Inflammatory macrophage (primary cell): Measurements from ENCODE around the gene RNF123.
A peak's percentile ranks its signal among the peaks of the same experiment; 100 is the strongest.

Source experiments
- DNase-seq, 2 donors: peaks; one replicate each; pipeline ENCODE4 v3.0.0-alpha.2; 2020 to 2022
- total RNA-seq, 18 experiments: gene quantifications; one replicate each; lab custom pipeline; 2026; ENCODE audit warnings: mixed read lengths in 6 of 18, inconsistent platforms in 2 of 18; lab: John Stamatoyannopoulos, UW

The RNF123 gene
- total RNA-seq, result 17.3 to 43.2 (median 28.7) reads per million in 18 experiments

DNA sequence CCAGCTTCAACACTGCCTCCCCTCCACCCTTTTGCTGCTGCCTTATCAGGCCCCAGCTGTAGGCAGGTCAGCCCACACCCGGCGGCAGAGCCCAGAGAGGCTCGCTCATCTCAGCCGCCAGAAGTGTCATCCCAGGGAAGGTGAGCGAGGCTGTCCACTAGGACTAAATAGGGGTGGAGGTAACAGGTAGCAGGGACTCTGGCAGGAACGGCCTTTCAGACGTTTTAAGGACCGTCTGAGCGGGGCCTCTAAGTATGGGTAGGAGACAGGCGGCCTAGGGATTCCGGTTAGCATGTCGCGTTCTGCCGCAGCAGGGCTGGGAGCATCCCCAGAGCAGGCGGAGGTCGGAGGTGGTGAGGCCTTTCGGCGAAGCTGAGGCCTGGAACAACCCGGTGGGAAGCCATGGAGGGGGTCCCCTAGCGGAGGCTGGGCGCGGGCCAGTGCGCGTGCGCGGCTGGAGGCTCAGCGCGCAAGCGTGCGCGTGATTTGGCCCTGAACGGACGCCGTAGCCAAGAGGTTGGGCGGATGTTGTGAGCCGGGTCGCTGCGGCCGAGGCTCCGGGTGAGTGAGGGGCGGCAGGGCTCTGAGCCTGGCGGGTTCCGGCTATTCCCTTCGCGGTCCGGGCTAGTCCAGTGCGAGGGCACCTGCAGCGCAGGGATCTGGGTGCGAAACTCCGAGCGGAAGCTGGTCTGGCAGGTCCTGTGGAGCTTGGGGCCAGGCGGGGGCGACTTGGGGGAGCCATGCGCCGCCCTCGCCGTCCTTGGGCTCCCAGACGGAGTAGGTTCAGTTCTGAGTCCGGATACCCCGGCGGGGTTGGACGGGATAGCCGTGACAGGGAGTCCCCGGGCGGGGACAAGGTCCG is at the start of gene RNF123, which contains the start of gene MST1:
RNF123 (plus strand) TSS at position 512 of the 862 bp plus-strand sequence. CDS start 1,609 bp downstream, outside the sequence.
MST1 (minus strand) TSS at position 429 of the 862 bp plus-strand sequence. CDS start 783 bp downstream, outside the sequence.
- DNase-seq, result peak; percentile 86 to 91

DNA sequence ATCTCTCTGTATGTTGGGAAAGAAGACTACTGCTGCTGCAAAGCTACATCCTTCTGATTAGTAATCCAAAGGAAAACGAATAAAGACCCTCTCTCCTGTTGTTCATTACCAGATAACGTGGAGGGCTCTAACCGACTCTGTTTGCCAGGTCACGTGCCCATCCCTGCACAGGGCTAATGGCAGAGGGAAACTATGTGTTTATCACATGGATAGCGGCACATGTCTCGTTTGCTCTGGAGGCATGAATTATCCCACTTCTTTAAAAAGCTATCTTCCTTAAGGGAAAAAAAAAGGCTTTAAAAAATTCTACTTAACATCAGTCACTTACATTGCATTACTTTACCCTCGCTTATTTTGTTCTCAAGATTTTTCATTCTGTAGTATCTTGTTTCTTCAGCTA is 48.1 kb upstream of the RNF123 start:
- no peak for DNase-seq

DNA sequence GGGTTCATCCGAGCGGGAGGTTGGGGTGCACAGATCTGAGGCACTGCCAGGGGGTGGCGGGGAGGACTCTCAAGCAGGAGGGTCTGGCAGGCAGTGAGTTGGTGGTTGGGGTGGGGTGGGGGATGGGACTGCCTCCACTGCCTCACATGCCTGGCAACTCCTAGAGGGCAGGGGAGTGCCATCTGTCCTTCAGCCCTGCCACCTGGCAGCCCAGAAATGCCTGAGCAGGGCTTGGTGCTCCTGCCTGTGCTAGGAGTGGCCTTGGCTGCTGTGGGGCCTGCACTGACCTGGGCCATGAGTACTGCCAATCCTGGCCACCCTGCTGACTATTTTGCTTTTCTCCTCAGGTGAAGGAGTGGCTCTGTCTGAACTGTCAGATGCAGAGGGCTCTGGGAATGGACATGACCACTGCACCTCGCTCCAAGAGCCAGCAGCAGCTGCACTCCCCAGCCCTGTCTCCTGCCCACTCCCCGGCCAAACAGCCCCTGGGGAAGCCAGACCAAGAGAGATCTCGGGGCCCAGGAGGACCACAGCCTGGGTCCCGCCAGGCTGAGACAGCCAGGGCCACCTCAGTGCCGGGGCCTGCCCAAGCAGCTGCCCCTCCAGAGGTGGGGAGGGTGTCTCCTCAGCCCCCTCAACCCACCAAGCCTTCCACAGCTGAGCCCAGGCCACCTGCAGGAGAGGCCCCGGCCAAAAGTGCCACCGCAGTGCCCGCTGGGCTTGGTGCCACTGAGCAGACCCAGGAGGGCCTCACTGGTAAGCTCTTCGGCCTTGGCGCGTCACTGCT is 47.2 kb upstream of the RNF123 start:
- DNase-seq, result no peak

DNA sequence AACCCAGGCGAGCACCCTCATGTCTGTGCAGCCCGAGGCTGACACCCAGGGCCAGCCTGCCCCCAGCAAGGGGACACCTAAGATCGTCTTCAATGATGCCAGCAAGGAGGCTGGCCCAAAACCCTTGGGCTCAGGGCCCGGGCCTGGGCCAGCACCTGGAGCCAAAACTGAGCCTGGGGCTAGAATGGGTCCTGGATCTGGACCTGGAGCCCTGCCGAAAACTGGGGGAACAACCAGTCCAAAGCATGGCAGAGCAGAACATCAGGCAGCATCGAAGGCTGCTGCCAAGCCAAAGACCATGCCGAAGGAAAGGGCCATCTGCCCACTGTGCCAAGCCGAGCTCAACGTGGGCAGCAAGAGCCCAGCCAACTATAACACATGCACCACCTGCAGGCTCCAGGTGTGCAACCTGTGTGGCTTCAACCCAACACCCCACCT is 46.6 kb upstream of the RNF123 start:
- no peak for DNase-seq

DNA sequence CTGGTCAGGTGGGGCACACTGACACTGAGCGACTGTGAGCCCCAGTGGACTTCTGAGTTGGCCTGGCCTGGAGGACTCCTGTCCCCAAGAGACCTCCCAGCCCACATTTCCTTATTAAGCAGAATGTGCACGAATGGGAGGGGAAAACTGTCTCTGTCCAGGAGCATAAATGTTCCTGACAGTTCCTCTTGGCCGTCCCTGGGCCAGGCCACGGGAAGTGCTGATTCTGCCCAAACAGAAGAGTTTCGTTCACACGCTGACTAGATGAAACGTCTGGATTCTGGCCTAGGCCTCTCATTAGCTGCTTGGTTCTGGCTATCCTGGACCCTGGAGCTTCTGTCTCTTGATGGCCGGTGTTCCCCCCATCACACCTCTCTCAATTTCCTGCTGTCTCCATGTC is 44.7 kb upstream of the RNF123 start:
- DNase-seq, result no peak

DNA sequence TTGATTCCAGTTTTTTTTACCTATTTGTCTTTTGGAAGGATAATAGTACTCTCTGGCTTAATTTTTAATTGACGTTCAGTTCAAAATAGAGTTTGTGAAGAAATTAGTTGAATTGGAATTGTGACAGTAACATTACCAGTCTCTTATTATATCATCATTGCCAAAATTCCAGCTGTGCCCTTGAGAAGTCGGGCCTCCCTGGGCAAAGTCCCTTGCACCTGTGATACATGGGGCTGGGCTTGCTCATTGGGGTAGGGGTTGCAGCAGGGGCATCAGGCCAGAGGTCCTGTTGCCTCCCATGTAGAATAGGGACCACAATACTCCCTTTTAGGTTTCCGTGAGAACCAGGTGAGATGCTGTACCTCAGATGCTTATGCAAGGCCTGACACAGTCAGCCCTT is 43.1 kb upstream of the RNF123 start:
- no peak for DNase-seq

DNA sequence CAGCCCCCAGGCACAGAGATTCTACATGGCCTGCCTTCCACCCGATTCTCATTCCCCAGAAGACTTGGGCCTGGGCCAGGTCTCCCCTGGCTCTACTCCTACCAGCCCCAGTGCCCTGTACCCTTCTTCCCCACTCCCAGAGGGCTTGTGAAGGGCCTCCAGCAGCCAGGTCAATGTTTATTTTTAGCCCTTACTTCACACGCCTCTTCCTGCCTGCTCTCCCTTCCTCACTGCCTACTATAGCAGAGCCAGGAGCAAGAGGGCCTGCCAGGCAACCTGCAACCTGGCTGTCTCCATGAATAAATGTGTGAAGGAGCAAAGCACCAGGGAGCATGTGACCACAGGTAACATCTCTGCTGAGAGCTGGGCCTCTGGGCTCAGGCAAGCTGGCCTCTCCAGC is 41.6 kb upstream of the RNF123 start:
- no peak for DNase-seq

DNA sequence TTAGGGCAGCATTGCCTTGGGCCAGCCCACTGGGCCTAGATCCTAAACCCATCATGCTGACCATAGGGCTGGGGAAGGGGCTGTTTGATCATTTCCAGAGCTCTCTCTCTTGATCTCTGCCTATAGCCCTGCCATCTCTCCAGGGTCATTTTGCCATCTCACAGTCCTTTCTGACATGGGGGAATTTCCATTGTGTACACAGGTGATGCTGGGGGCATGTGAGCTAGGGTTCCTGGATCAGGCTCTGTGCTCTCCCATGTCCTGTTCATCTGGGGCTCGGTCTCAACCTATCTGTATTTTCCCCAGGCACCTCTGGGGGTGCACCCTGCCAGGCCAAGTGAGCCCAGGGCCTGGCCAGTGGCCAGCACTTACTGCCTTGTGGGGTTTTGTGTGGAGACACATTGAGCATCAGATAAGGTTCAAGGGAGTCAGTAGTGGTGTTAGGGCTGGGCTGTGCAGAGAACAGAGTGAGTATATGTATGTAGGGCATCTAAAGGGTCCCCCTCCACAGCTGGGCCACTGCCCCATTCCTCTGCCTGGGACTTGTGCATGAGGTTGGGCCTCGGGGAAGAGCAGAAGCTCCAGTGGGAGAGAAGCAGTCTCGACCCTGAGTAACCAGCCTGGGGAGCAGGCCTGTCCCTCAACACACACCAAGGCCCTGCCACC is 40.9 kb upstream of the RNF123 start:
- no peak for DNase-seq

DNA sequence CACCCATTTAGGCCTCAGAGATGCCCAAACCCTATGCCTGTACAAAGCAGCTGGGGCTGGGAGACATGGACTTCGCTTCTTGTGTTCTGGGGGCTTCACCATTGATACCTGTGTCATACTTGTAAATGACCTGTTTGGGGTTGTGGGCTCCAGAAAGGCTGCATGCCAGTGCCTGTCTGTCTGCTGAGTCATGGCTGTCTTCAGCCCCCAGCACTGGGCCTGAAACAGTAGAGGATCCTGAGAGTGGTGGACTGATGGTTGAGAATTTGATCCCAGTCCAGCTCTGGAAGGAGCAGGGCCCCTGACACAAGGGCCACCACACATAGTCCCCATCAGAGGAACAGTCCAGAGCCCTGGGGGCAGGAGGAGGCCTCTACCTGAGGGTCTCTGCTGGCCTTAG is 39.8 kb upstream of the RNF123 start:
- DNase-seq, result no peak

DNA sequence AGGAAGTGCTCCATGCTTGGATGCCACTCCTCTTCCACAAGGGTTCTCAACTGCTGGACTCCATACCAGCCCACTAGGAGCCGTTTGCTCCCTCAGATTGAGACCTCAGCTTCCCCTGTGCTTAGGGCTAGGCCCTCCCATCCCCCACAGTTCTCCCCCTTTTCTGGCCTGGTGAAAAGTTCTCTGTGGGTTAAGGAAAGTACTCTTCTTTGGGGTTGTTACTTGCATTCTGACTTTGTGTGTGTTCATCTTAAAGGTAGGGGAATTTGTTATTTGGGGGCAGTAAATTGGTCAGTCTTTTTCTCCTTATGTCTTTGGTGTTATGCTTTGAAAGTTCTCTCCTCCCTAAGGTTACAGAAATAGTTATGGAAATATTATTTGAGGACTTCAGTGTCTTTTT is 39.2 kb upstream of the RNF123 start:
- no peak for DNase-seq

DNA sequence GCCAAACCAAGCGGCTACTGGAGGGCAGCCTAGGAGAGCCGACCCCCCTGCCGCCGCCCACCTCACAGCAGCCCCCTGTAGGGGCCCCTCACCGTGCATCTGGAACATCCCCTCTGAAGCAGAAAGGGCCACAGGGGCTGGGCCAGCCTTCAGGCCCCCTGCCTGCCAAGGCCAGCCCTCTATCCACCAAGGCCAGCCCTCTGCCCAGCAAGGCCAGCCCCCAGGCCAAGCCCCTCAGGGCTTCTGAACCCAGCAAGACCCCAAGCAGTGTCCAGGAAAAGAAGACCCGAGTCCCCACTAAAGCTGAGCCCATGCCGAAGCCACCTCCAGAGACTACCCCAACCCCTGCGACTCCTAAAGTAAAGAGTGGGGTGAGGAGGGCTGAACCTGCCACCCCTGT is 38.7 kb upstream of the RNF123 start:
- DNase-seq, result no peak

DNA sequence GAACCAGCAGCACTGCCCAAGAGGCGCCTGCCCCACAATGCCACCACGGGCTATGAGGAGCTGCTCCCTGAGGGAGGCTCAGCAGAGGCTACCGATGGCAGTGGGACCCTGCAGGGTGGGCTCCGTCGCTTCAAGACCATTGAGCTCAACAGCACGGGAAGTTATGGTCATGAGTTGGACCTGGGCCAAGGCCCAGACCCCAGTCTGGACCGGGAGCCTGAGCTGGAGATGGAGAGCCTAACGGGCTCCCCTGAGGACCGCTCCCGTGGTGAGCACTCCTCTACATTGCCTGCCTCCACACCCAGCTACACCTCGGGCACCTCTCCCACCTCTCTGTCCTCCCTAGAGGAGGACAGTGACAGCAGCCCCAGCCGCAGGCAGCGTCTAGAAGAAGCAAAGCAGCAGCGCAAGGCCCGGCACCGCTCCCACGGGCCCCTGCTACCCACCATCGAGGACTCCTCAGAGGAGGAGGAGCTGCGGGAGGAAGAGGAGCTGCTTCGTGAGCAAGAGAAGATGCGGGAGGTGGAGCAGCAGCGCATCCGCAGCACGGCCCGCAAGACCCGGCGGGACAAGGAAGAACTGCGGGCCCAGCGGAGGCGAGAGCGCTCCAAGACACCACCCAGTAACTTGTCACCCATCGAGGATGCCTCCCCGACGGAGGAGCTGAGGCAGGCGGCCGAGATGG is 37.0 kb upstream of the RNF123 start:
- DNase-seq, result no peak

DNA sequence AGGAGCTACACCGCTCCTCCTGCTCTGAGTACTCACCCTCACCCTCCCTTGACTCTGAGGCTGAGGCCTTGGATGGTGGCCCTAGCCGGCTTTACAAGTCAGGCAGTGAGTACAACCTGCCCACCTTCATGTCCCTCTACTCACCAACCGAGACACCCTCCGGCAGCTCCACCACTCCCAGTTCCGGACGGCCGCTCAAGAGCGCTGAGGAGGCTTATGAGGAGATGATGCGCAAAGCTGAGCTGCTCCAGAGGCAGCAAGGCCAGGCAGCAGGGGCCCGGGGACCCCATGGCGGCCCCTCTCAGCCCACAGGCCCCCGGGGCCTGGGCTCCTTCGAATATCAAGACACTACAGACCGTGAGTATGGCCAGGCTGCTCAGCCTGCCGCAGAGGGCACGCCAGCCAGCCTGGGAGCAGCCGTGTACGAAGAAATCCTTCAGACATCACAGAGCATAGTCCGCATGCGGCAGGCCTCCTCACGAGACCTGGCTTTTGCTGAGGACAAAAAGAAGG is 36.4 kb upstream of the RNF123 start:
- DNase-seq, result no peak

DNA sequence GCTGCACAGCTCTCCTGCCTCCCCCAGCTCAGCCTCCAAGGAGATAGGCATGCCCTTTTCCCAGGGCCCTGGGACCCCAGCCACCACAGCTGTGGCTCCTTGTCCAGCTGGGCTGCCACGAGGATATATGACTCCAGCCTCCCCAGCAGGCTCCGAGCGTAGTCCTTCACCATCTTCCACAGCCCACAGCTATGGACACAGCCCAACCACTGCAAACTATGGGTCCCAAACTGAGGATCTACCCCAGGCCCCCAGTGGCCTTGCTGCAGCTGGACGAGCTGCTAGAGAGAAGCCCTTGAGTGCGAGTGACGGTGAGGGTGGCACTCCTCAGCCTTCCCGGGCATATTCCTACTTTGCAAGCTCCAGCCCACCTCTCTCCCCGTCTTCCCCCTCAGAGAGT is 35.7 kb upstream of the RNF123 start:
- DNase-seq, result no peak

DNA sequence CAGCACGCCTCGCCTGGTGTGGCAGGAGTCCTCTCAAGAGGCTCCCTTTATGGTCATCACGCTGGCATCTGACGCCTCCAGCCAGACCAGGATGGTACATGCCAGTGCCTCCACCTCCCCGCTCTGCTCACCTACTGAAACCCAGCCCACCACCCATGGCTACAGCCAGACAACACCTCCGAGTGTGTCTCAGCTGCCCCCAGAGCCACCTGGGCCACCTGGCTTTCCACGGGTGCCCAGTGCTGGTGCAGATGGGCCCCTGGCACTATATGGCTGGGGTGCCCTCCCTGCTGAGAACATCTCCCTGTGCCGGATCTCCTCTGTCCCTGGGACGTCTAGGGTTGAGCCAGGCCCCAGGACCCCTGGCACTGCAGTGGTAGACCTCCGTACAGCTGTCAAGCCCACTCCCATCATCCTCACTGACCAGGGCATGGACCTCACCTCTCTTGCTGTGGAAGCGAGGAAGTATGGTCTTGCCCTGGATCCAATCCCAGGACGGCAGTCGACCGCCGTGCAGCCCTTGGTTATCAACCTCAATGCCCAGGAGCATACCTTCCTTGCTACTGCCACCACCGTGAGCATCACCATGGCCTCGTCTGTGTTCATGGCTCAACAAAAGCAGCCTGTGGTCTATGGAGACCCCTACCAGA is 35.1 kb upstream of the RNF123 start:
- no peak for DNase-seq

DNA sequence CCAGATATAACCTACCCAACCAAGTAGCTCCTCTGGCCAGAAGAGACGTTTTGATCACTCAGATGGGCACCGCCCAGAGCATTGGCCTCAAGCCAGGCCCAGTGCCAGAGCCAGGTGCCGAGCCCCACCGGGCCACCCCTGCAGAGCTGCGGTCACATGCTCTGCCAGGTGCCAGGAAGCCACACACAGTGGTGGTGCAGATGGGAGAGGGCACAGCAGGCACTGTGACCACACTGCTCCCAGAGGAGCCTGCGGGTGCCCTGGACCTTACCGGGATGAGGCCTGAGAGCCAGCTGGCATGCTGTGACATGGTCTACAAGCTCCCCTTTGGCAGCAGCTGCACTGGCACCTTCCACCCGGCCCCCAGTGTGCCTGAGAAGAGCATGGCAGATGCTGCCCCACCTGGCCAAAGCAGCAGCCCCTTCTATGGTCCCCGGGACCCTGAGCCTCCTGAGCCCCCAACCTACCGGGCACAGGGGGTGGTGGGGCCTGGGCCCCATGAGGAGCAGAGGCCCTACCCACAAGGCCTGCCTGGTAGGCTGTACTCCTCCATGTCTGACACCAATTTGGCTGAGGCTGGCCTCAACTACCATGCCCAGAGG is 34.3 kb upstream of the RNF123 start:
- DNase-seq, result no peak

DNA sequence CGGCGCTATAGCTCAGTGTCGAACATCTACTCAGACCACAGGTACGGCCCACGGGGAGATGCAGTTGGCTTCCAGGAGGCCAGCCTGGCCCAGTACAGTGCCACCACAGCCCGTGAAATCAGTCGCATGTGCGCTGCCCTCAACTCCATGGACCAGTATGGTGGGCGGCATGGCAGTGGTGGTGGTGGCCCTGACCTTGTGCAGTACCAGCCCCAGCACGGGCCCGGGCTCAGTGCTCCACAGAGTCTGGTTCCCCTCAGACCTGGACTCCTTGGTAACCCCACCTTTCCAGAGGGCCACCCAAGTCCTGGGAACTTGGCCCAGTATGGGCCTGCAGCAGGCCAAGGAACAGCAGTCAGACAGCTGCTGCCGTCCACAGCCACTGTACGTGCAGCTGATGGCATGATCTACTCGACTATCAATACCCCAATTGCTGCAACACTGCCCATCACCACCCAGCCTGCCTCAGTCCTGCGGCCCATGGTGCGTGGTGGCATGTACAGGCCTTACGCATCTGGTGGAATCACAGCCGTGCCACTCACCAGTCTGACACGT is 33.5 kb upstream of the RNF123 start:
- DNase-seq, result no peak

DNA sequence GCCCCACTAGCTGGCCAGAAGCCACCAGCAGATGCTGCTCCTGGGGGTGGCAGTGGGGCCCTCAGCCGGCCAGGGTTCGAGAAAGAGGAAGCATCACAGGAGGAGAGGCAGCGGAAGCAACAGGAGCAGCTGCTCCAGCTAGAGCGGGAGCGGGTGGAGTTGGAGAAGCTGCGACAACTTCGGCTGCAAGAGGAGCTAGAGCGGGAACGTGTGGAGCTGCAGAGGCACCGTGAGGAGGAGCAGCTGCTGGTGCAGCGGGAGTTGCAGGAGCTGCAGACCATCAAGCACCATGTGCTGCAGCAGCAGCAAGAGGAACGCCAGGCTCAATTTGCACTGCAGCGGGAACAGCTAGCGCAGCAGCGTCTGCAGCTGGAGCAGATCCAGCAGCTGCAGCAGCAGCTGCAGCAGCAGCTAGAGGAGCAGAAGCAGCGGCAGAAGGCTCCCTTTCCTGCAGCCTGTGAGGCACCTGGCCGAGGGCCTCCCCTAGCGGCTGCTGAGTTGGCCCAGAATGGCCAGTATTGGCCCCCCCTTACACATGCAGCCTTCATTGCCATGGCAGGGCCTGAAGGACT is 32.7 kb upstream of the RNF123 start:
- no peak for DNase-seq

DNA sequence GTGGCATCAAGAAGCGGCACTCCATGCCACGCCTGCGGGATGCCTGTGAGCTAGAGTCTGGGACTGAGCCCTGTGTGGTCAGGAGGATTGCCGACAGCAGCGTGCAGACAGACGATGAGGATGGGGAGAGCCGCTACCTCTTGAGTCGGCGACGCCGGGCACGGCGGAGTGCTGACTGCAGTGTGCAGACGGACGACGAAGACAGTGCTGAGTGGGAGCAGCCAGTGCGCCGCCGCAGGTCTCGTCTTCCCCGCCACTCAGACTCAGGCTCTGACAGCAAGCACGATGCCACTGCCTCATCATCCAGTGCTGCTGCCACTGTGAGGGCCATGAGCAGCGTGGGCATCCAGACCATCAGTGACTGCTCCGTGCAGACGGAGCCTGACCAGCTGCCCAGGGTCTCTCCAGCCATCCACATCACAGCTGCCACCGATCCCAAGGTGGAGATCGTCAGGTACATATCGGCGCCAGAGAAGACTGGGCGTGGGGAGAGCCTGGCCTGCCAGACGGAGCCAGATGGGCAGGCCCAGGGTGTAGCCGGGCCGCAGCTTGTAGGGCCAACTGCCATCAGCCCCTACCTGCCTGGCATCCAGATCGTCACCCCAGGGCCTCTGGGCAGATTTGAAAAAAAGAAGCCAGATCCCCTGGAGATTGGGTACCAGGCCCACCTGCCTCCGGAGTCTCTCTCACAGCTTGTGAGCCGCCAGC is 32.0 kb upstream of the RNF123 start:
- DNase-seq, result no peak

DNA sequence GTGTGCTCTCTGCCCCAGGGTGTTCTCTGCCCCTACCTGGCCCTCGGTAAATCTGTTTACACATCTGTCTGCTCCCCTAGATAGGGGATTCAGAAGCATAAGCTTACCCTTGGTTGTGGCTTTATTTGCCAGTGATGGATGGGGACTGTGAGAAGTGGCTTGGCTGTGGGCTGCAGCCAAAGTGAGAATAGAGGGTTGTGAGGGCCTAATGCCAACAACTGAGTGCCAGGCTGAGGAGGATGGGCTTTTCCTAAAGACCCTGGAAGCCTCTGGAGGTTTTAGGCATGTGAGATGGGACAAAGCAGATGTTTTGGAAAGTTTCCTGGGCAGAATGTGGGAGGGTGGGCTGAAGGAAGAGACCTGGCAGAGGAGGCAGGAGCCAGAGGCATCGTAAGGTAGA is 30.6 kb upstream of the RNF123 start:
- DNase-seq, result no peak
